BJ (cell line): ENCODE results near the gene C17orf50. TPM values are rescaled to one million over a fixed set of nuclear protein-coding genes. Genes with fewer than 3 reads are reported as not detected.

Experiments used
- CTCF ChIA-PET: fragments of 350-600 bp; formaldehyde crosslinking; extraction: SDS; loops from one replicate; lab custom pipeline; 2021; ENCODE audit warnings: antibody characterized with exemption, inconsistent platforms; lab: Yijun Ruan, JAX
- POLR2A ChIA-PET: fragments of 300-600 bp; sonication (Branson Sonifier 250); formaldehyde crosslinking; extraction: SDS; loops from one replicate; lab custom pipeline; 2021; ENCODE audit warnings: antibody characterized with exemption; lab: Charles Lee
- DNase-seq: peaks from one replicate; pipeline ENCODE4 v3.0.0-alpha.2; 2011; ENCODE audit warnings: low read depth
- H3K27me3 ChIP-seq: 2 replicates; pipeline ENCODE4 v1.6.0; 2011; ENCODE audit warnings: low read length; ENCODE audit not compliant: control insufficient read depth, insufficient read depth
- H3K36me3 ChIP-seq: 2 replicates; pipeline ENCODE4 v1.5.1; 2011; ENCODE audit warnings: low read length; ENCODE audit not compliant: control insufficient read depth, insufficient read depth
- H3K4me3 ChIP-seq: 2 replicates; pipeline ENCODE4 v1.5.1; 2011; ENCODE audit warnings: low read depth, mild to moderate bottlenecking, control low read depth, low read length
- CTCF ChIP-seq: IDR thresholded peaks from 2 replicates; pipeline ENCODE4 v1.5.1; 2011; ENCODE audit warnings: low read depth, mild to moderate bottlenecking, control low read depth, inconsistent platforms, low read length, moderate library complexity; ENCODE audit not compliant: insufficient read depth
- polyA plus RNA-seq: library from polyadenylated mRNA; depleted of rRNA; stranded (reverse); fragments of >200 nt; gene quantifications from 2 replicates; pipeline ENCODE4 v1.2.3, GENCODE V29; 2011; rRNA removed

C17orf50 gene
- polyA plus RNA-seq, 1 experiment = not detected

- CTCF ChIA-PET = interaction anchor here (0.8 to 11.2 kb wide), 13 partner anchors 9 to 197 kb away, joined by 3 to 425 read pairs (median 6); partner anchors contain the start of gene C17orf50
- POLR2A ChIA-PET = no interaction called here
Observed at GRCh38 chr17:35809855-35810461, 49.3 kb downstream of the C17orf50 start.

GRCh38 chr17:35811759-35812158 is 51.1 kb downstream of the C17orf50 start:
- Histone ChIP-seq H3K4me3 (no peak overlapping the region), H3K36me3 (no peaks in the 10 kb centered on the region), H3K27me3 (no peaks in the 10 kb centered on the region)
- no peak for TF ChIP-seq CTCF
- no peak for DNase-seq
- ChIA-PET CTCF (interaction anchor here (11.2 kb wide), 1 partner anchor 46 kb away, joined by 425 read pairs; the partner anchor contains the start of gene C17orf50), POLR2A (no interaction called here)

More at GRCh38 chr17:35809855-35810461, 49.3 kb downstream of the C17orf50 start:
- Histone ChIP-seq H3K36me3 (no peaks in the 10 kb centered on the region), H3K27me3 (no peaks in the 10 kb centered on the region), H3K4me3 (peak overlapping the region; percentile 71)
- TF ChIP-seq CTCF = no peak
- DNase-seq = no peak

GRCh38 chr17:35812456-35812855 is 51.8 kb downstream of the C17orf50 start:
- ChIA-PET CTCF (interaction anchor here (11.2 kb wide), 1 partner anchor 47 kb away, joined by 425 read pairs; the partner anchor contains the start of gene C17orf50), POLR2A (interaction anchor here (0.5 kb wide), 1 partner anchor 26 kb away, joined by 6 read pairs; no protein-coding TSS in a partner anchor)
- DNase-seq = no peak
- no peak for TF ChIP-seq CTCF
- no peak overlapping the region for H3K4me3 ChIP-seq
- H3K36me3 ChIP-seq = no peaks in the 10 kb centered on the region
- H3K27me3 ChIP-seq = no peaks in the 10 kb centered on the region

Other genes with a start within 250 kb of the C17orf50 start
- not detected in 2 replicates for gene SLFN12L, start 223.2 kb upstream of the C17orf50 start, polyA plus RNA-seq
- gene SLFN14, start 200.1 kb upstream of the C17orf50 start, polyA plus RNA-seq = not detected in 2 replicates
- 8.5 and 11.0 TPM in 2 replicates for gene PEX12, start 182.3 kb upstream of the C17orf50 start, polyA plus RNA-seq
- gene AP2B1, start 173.6 kb upstream of the C17orf50 start, polyA plus RNA-seq = 122 and 151 TPM in 2 replicates
- gene RASL10B, start 29.2 kb upstream of the C17orf50 start, polyA plus RNA-seq = 3.2 and 4.5 TPM in 2 replicates
- not detected in 2 replicates for gene GAS2L2, start 7.6 kb upstream of the C17orf50 start, polyA plus RNA-seq
- 0.15 and 0.28 TPM in 2 replicates for gene MMP28, start 34.8 kb downstream of the C17orf50 start, polyA plus RNA-seq
- 27.4 and 49.6 TPM in 2 replicates for gene TAF15, start 48.6 kb downstream of the C17orf50 start, polyA plus RNA-seq
- not detected in 2 replicates for gene HEATR9, start 108.0 kb downstream of the C17orf50 start, polyA plus RNA-seq
- 0.16 TPM in 2 replicates for gene CCL5, start 119.5 kb downstream of the C17orf50 start, polyA plus RNA-seq
- 0.17 and 0.20 TPM in 2 replicates for gene RDM1, start 169.9 kb downstream of the C17orf50 start, polyA plus RNA-seq
- not detected in 2 replicates for gene LYZL6, start 182.8 kb downstream of the C17orf50 start, polyA plus RNA-seq
- gene CCL16, start 220.6 kb downstream of the C17orf50 start, polyA plus RNA-seq = not detected in 2 replicates
- gene CCL14, start 225.8 kb downstream of the C17orf50 start, polyA plus RNA-seq = not detected in 2 replicates
- not detected in 2 replicates for gene CCL15, start 240.7 kb downstream of the C17orf50 start, polyA plus RNA-seq